ENCODE measurements around the gene GRID2IP.

DNA sequence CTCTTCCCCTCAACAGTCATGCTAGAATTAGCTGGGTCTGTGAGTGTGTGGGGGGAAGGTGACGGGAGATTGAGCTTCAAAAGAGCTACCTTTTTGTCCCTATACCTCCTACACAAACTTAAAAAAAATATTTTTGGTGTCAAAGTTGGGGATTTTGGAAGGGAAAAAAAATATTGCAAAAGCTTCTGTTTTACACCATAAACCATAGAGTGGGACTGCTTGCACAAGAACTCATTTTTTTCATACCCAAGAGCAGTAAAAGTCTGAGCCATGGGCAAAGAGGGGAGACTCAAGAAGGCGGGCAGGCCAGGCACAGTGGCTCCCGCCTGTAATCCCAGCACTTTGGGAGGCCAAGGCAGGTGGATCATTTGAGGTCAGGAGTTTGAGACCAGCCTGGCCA lies 16.6 kb upstream of the GRID2IP start:
- TF ChIP-seq BCLAF1 (IDR thresholded peaks at IDR 0.05) (no peak), CTCF (CRISPR knock-in tag; IDR thresholded peaks at IDR 0.05) (no peak), TOE1 (CRISPR knock-in tag; IDR thresholded peaks at IDR 0.05) (no peak), ZBTB42 (CRISPR knock-in tag; IDR thresholded peaks at IDR 0.05) (no peak), NPAS2 (CRISPR knock-in tag; IDR thresholded peaks at IDR 0.05; ENCODE audit: borderline replicate concordance) (no peak), CHD4 (IDR thresholded peaks at IDR 0.05; ENCODE audit: borderline replicate concordance, low read length) (no peak), KLF16 (CRISPR knock-in tag; IDR thresholded peaks at IDR 0.05) (no peak), MTA3 (CRISPR knock-in tag; IDR thresholded peaks at IDR 0.05) (no peak), TBX3 (IDR thresholded peaks at IDR 0.05; ENCODE audit: borderline replicate concordance) (no peak), BRD4 (CRISPR knock-in tag; IDR thresholded peaks at IDR 0.05) (no peak)
